ENCODE results near the gene SETD1B.

The SETD1B gene

GRCh38 chr12:121796855-121797751, 6.7 kb upstream of the SETD1B start:
- peak; percentile 64 for DNase-seq

GRCh38 chr12:121797937-121798786, 5.6 kb upstream of the SETD1B start:
- peak; percentile 92 for DNase-seq

GRCh38 chr12:121798787-121799155, 5.0 kb upstream of the SETD1B start:
- DNase-seq = no peak

GRCh38 chr12:121799156-121799841, 4.5 kb upstream of the SETD1B start:
- DNase-seq = peak; percentile 84

GRCh38 chr12:121799842-121800693, 3.7 kb upstream of the SETD1B start:
- peak; percentile 84 for DNase-seq

- peak; percentile 54 for DNase-seq
Measured at GRCh38 chr12:121800694-121801594, 2.9 kb upstream of the SETD1B start.

GRCh38 chr12:121801595-121802484, 2.0 kb upstream of the SETD1B start:
- DNase-seq = peak; percentile 80

GRCh38 chr12:121802485-121802842, 1.3 kb upstream of the SETD1B start:
- no peak for DNase-seq

GRCh38 chr12:121802843-121803698, 738 bp upstream of the SETD1B start:
- peak; percentile 96 for DNase-seq

- DNase-seq = no peak
Measured at GRCh38 chr12:121804417-121805111, 755 bp downstream of the SETD1B start.

- peak; percentile 18 for DNase-seq
Measured at GRCh38 chr12:121805171-121806008, 1.6 kb downstream of the SETD1B start.

GRCh38 chr12:121806009-121806545, 2.3 kb downstream of the SETD1B start:
- no peak for DNase-seq

- DNase-seq = peak; percentile 28
Measured at GRCh38 chr12:121806546-121807423, 3.0 kb downstream of the SETD1B start.

- DNase-seq = no peak
Measured at GRCh38 chr12:121807642-121808347, 4.0 kb downstream of the SETD1B start.

GRCh38 chr12:121808623-121809022, 4.8 kb downstream of the SETD1B start:
- no peak for DNase-seq

Measured in DMS79 treated with DMSO at 0.1 percent for 48 hours (cell line).